HG03457 (cell line): ENCODE results near the gene INS.

ENCODE experiments used
- ATAC-seq: cut with Tn5 transposase; IDR thresholded peaks from one replicate; pipeline ENCODE4 v1.9.1; 2021; ENCODE audit warnings: moderate number of reproducible peaks; ENCODE audit not compliant: unreplicated experiment

The INS gene

DNA sequence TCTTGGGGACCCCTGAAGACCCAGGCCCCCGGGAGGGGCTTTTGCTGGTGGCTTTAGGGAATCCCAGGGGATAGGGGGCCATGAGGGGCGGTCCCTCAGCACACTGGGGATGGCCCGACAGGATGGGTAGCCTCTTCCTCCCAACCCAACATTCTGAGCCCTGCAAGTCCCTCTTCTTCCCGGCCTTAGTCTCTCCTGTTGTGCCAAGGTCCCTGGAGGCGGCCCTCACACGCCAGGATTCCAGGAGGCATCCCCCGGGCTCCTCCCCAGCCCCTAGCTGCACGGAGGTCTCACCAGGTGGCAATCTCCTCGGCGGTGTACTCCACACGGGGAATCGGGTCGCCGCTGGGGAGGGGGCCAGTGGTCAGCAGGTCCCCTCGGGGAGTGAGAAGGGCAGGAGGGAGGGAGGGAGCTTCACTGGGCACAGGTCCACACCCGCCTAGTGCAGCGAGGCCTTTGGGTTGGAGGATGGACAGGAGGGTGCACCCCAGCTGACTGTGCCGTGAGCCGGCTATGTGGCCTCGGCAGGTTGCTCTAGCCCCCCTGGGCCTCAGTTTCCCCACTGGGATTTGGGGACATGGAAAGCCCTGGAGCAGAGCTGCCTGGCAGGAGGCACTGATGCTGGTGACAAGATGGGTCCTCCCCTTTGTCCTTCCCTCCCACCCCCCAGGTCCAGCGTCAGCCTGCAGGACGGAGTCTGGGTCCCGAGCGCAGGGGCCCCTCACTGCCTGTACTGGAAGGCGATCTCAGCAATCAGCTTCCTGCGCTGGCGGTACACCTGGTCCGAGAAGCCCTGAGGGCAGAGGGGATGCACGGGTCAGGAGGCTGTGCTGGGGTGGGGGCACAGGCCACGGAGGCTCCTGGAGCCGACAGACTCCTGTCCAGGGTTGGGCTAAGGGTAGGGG is 6.4 kb upstream of the INS start:
- ATAC-seq = no peak

DNA sequence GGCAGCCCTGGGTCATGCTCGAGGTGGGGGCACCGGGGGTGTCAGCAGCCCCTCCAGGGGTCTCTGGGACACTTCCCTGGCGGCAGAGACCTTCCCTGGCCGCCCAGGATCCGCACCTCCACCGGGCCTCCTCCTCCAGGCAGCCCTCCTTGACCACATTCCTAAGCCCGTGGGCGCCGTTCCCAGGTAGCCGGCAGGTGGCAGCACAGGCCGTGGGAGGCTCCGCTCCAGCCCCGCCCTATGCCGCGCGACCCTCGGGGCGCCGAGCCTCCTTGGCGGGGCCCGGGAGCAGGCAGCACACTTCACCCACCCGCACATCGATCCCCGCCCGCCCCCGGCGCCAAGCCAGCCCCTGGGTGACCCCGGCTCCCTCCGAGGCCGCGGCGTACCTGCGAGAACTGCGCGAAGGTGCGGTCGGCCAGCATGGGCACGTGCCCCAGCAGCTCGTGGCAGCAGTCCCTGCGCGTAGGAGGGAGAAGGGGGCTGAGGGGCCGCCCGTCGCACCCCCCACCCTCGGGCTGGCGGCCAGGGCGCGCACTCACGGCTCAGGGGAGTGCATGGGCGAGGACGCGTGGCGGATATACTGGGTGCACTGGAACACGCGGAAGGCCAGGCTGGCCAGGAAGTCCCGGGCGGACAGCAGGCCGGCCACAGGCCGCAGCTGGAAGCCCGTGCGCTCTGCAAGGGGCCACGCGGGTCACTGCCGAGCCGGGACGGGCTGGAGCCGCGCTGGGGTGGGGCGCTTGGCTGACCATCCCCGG is 5.3 kb upstream of the INS start:
- no peak for ATAC-seq

DNA sequence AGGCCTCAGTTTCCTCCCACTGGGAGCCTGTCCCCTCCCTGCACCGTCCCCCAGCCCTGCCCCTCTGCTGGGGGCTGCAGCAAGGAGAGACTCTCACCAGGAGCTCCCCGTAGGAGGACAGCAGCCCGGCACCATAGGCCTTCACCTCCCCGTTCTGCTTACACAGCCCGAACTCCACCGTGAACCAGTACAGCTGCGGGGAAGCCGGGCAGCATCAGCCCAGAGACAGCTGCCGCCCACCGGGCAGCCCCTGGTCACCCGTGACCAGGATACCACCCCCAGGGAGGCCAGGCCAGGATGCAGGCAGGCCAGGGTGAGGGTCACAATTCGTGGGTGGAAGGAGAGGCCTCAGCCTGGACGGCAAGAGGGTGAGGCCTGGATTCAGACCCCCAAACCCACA is 4.6 kb upstream of the INS start:
- no peak for ATAC-seq

DNA sequence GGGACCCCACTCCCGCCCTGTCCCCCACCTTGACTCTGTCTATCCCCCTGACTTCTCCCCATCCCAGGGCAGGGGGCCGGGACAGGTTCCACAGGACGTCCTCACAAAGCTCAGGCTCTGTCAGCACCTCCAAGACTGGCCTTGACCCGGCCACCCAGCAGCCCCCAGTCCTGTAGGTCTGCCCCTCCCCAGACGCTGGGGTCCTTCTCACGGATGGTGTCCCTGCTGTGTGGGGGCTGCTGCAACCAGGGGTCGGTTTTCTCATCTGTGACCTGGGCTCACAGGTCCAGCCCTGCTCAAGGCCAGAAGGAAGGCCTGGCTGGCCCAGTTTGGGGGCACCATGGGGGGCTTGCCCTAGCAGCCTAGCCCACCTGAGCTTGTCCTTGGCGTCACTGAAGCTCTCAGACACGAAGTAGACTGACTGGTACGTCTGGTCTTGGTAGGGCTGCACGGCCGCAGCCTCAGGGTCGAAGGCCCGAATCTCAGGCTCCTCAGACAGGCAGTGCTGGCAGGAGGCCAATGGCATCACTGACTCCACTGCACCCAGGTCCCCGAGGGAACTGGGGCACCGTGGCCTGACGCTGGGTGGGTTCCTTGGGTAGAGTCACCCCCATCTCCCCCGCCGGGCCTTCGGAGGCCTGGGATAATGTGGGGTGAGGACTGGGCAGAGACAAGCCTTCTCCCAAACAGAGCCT is 4.0 kb upstream of the INS start:
- no peak for ATAC-seq

DNA sequence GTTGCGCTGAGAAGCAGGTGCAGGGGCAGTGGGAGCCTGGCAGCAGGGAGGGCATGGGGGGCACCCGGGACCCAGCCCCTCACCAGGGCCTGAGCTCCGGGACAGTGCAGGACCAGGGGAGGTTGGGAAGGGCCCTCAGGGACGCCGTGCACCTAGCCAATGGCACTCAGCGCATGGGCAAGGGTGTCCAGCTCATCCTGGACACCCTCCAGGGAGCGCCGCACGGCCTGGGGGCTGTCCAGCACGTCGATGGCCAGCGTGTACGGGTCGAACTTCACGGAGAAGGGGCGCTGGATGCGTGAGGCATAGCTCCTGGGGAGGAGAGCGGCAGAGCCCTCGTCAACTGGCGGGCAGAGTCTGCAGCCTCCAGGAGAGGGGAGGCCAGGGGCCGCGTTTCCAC is 3.1 kb upstream of the INS start:
- no peak for ATAC-seq

DNA sequence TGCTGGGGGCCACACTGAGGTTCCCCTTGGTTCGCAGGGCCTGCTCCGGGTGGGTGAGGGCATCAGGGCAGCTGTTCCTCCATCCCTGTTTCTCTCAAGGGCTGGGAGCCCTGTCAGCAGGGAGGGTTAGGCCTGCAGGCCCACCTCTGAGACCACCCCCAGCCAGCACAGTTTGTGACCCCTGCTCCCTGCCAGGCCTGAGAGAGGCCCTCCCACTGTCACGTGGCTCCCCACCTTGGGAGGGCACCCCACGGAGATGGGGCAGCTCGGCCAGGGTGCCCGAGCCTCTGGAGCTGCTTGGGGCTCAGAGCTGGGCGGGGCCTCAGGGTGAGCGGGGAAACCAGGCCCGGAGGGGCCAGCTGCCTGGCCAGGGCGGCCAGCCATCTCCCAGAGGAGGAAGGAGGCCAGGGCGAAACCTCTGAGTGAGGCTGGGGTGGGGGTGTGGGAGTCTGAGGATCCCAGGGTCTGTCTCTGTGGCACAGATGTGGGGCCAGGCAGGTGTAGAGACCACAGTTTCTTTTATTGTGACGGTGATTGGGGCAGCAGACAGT is 2.5 kb upstream of the INS start:
- no peak for ATAC-seq

DNA sequence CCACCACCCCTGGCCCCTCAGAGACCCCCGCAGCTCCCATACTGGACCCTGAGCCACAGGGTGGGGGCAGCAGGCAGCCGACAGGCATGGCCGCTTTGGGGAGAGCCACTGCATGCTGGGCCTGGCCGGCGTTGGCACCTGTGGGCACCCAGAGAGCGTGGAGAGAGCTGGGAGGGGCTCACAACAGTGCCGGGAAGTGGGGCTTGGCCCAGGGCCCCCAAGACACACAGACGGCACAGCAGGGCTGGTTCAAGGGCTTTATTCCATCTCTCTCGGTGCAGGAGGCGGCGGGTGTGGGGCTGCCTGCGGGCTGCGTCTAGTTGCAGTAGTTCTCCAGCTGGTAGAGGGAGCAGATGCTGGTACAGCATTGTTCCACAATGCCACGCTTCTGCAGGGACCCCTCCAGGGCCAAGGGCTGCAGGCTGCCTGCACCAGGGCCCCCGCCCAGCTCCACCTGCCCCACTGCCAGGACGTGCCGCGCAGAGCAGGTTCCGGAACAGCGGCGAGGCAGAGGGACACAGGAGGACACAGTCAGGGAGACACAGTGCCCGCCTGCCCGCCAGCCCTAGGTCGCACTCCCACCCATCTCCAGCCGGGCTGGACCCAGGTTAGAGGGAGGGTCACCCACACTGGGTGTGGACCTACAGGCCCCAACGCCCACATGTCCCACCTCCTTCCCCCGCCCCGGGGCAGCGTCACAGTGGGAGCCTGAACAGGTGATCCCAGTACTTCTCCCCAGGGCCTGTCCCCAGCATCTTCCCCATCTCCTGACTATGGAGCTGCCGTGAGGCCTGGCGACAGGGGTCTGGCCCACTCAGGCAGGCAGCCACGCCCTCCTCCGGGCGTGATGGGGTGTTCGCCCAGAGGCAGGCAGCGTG is 1.2 kb downstream of the INS start:
- ATAC-seq = no peak

DNA sequence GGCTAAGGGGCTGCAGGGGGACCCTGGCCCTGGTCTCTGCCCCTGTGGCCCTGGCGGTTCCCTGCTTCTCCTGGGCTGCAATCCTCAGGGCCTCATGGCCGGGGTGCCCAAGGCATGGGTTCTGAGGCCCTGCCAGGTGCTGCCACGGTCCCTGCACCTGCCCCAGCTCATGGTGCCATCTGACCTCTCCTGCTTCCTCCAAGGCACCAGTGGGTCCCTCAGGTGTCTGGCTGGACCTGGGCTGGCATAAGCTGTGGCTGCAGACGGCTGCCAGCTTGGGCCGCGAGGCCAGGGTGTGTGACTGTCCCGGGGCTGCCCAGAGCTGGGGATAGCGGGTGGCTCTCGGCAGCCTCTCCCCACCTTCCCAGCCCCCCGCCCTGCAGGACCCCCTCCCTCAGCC is 2.0 kb downstream of the INS start:
- ATAC-seq = no peak

DNA sequence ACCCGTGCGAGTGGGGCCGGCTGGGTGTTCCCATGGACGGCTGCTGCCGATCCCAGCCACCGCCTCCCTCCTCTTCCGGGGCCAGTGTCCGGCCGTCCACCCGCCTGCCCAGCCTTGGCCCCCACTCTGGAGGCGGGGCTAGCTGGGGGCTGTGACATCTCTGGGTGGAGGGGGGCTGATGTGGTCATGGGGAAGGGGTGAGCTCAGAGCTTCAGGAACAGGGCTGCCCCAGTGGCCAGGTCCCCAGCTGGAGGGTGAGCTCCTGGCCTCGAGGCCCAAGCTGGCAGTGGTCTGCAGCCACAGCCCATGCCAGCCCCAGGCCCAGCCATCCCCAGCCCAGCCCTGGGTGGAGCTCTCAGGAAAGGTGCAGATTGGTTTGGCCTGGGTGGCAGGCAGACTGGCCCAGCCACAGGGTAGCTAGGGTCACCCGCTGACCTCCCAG is 2.7 kb downstream of the INS start:
- no peak for ATAC-seq

DNA sequence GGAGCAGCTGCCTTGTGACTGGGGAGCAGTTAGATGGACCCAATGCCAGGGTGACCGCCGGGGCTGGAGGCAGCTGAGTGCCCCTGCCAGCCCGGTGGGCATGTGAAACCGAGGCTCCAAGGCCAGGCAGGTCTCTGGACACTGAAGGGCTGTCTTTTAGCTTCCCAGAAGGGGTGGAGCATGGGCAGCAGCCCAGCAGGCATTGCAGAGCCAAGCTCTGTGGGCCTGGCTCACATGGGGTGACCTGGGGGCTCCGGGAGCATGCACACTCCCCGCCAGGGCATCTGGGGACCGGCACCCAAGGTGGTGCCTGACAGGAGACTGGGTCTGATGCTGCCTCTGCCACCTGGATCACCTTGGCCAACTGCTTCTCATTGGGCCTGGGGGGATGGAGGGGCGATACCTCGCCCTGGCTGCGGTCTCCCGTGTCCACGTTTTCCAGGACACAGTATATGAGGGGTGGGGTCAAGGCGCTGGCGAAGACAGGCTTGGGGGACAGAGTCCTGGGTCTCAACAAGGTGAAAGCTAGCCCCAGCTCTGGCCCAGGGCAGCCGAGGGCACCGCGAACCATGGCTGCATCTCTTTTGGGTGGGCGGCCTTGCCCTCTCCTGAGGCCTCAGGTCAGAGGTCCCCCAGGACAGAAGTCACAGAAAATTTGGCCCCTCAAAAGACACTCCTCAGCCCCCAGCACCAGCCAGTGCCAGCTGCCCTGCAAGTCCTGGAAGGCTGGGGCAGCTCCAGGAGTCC is 3.5 kb downstream of the INS start:
- no peak for ATAC-seq

DNA sequence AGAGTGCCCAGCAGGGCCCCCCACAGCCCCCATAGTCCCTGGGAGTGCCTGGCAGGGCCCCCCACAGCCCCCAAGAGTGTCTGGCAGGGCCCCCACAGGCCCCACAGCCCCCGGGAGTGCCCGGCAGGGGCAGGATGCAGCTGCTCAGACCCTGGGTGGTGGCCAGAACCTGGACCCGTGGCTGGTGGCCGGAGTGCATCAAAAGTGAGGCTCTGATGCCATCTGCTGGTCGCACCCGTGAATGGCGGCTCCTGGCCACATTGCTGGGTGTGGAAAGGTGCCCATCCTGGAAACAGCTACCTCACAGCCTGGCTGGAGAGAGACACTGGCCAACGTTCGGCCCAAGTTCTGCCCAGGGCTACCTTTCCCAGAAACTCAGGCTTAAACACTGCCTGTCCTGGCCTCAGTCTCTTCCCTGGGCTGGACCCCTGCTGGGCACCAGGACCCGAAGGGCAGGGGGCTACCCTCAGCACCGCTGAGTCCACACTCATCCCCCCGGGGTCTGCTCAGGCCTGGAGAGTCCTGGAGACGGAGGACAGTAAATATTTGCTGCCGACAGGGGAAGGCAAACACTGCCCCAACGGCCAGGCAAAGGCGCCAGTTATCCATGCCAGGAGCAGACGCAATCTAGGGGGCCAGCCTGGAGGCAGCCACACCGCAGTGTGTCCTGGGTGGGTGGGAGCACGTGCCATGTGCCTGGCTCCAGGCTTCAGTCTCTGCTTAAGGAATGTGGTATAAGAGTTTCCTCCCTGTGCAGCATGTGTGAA is 4.4 kb downstream of the INS start:
- ATAC-seq = no peak

DNA sequence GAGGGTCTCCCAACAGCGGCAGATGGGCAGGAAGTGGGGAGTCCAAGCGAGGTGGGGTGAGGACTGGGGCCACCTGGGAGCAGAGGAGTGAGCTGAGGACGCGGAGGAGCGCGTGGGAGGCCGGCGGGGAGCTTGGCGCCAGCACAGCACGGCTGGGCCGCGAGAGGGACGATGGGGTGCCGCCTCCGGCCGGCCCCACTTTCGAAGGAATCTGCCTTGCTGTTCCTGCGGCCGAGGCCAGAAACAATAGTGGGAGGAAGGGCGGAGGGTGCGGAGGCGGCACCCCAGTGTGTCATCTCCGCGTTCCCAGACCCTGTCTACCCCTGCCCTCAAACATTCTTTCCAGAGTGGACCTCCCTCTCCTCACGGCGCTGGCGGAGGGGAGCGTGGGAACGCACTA is 5.5 kb downstream of the INS start:
- no peak for ATAC-seq

DNA sequence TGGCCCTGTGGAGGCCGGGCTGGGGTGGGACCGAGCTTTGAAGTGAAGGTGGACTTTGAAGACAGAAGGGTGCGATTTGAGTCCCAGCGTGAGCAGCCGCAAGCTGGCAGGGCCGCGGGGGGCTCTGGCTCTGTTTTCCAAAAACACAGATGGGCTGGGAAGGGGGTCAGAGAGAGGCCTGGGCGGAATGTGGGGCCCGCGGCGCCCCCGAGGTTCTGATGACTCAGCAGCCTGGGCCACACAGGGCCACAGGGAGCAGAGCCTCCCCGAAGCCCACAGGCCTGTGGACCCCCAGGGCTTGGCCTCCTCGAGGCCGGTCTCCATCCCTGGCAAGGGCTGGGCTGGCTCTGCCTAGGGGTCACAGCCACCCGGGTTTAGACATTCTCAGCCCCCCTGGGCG is 6.1 kb downstream of the INS start:
- no peak for ATAC-seq

DNA sequence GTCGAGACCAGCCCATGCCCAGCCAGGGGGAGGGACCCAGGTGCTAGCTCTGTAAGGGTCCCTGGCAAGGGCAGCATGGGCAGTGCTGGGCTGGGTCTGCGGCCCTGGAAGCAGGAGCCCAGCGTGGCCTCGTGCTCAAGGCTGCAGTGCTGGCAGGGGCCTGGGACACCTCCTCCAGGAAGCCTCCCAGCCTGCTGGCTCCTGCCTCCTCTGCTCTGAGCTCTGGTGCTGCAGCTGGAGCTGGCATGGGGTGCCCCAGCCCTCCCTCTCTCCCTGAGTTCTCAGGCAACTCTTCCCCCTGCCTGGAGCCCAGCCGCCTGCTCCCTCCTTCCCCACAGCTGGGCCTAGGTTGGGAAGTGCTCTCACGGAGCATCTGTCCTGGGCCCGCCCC is 6.8 kb downstream of the INS start:
- no peak for ATAC-seq

DNA sequence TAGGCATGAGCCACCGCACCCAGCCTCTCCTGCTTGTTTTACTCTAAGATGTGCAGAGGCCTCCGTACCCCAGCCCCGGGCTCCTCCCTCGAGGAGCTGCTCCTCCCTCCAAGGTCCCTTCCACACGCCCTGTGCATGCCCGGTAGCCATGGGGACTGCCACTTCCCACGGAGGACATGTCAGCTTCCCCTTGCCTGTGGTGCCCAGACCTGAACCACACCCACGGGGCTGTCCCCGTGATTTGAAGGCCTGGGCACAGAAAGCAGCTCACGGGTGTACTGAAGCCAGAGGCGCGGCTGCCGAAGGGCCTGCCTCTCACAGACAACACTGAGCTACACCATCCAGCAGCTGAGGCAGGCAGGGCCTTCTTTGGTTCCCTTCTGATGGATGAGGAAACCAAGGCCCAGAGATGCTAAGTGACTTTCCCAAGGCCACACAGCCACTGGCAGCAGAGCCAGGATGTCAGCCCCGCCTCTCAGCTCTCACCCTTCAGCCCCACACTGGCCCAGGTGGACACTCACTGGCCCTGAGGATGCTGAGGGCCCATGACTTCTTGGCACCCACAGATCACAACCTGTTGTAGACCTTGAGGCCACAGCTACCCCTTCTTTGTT is 7.3 kb downstream of the INS start:
- no peak for ATAC-seq

DNA sequence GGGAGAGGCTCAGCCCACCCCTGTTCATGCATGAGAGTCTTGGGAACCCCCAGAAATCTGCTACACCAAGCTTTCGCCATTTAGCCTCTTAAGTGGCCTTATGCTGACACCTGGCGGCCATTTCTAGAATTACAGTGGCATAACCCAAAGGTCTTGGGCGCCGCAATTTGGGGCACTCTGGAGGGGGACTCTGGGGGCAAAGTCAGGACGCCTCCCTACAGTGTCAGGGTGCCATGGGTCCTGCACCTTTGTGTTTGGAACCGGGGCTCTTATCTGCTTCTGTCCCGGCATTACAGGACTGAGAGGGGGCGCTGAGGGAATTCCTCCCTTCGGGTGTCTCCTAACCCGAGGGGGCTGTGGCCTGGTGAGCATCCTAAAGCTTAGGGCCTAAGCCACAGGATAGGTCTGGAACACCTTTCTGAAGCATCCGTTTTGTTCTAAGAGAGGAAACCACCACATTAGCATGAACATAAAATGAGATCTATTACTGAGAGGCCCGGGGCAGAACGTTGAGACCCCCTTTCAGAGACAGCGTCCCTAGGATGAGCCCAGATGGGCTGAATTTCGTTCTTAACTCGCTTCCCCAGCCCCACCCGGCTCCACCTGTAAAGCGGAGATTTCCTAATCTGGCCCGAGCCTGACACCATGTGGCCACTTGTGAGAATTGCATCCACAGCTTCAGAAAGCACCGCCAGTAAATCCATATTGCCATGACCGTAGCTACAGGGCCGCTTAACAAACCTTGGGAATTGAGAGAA is 9.3 kb downstream of the INS start:
- ATAC-seq = no peak

DNA sequence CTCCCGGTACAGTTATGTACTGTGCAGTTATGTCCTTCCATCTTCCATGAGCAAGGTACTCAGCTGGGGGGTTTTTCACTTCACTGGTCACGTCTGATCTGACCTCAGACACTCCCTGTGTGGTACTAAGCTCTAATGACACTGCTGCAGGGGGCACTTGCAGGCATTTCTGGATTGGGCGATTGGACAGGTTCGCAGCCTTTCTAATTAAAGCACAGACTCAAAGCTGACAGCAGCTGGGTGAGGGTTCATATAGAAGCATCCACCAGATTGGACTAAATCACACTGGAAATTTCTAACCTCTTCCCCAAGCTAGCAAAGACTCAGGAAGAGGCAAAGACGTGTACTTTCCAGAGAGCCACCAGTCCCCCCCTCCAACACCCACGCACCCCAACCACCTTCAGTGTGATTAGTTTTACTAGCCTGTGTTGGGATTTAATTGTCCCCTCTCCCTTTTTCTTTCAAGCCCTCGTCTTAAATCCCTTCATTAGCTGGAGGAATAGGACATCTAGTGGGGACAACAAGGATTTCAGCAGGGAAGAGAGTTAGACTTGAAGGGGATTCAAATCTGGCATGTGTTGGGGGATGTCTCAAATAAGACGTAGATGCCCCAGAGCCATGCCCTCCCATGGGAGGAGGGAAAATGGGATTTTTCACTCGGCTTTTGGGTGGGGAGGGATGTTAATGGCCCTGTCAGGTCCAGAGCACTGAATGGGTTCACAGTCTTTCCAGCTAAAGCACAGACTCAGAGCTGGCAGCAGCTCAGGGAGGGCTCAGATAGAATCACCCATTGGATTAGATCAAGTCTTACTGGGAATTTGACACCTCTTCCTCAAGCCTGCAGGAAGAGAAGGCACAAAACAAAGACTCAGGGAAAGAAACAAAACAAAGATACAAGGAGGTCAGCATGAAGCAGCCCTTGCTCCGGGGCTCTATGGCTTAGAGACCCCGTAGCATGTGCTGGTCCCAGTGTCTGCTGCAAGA is 10.9 kb downstream of the INS start:
- ATAC-seq = no peak
